Activated CD4-positive, alpha-beta T cell treated with anti-CD3 and anti-CD28 coated beads, Interleukin-2, amount 50 U/mL, for 4 hours (primary cell): ENCODE results near the gene NPAS3.

Source experiments
- DNase-seq, 2 experiments: peaks; one replicate each; pipeline ENCODE4 v3.0.0-alpha.2; 2020

NPAS3 gene

GRCh38 chr14:33528655-33529054, 590.0 kb downstream of the NPAS3 start:
- DNase-seq, result no peak

- DNase-seq, result no peak
Measured at GRCh38 chr14:33529787-33530757, 591.4 kb downstream of the NPAS3 start.

GRCh38 chr14:33532553-33532952, 593.9 kb downstream of the NPAS3 start:
- no peak for DNase-seq

- DNase-seq, result no peak
Measured at GRCh38 chr14:33534104-33534503, 595.4 kb downstream of the NPAS3 start.

- no peak for DNase-seq
Measured at GRCh38 chr14:33534632-33535031, 596.0 kb downstream of the NPAS3 start.

GRCh38 chr14:33539918-33540357, 601.3 kb downstream of the NPAS3 start:
- DNase-seq, result no peak

GRCh38 chr14:33541171-33541570, 602.5 kb downstream of the NPAS3 start:
- no peak for DNase-seq

- no peak for DNase-seq
Measured at GRCh38 chr14:33542338-33543287, 603.9 kb downstream of the NPAS3 start.

GRCh38 chr14:33545696-33546095, 607.0 kb downstream of the NPAS3 start:
- DNase-seq, result no peak

- DNase-seq, result no peak
Measured at GRCh38 chr14:33548606-33549005, 609.9 kb downstream of the NPAS3 start.

GRCh38 chr14:33551963-33552362, 613.3 kb downstream of the NPAS3 start:
- no peak for DNase-seq

- no peak for DNase-seq
Measured at GRCh38 chr14:33553706-33554278, 615.1 kb downstream of the NPAS3 start.

GRCh38 chr14:33554988-33555387, 616.3 kb downstream of the NPAS3 start:
- DNase-seq, result no peak

GRCh38 chr14:33555710-33556350, 617.2 kb downstream of the NPAS3 start:
- DNase-seq, result no peak

- no peak for DNase-seq
Measured at GRCh38 chr14:33556382-33557121, 617.9 kb downstream of the NPAS3 start.

GRCh38 chr14:33560718-33561431, 622.2 kb downstream of the NPAS3 start:
- no peak for DNase-seq

- no peak for DNase-seq
Measured at GRCh38 chr14:33561488-33562175, 623.0 kb downstream of the NPAS3 start.

- no peak for DNase-seq
Measured at GRCh38 chr14:33563191-33563900, 624.7 kb downstream of the NPAS3 start.

- DNase-seq, result no peak
Measured at GRCh38 chr14:33563901-33564197, 625.2 kb downstream of the NPAS3 start.
